ENCODE measurements around the gene KIR3DL1.

GRCh38 chr19:54795758-54796157 is 20.5 kb upstream of the KIR3DL1 start:
- TF ChIP-seq, protein P1, sequence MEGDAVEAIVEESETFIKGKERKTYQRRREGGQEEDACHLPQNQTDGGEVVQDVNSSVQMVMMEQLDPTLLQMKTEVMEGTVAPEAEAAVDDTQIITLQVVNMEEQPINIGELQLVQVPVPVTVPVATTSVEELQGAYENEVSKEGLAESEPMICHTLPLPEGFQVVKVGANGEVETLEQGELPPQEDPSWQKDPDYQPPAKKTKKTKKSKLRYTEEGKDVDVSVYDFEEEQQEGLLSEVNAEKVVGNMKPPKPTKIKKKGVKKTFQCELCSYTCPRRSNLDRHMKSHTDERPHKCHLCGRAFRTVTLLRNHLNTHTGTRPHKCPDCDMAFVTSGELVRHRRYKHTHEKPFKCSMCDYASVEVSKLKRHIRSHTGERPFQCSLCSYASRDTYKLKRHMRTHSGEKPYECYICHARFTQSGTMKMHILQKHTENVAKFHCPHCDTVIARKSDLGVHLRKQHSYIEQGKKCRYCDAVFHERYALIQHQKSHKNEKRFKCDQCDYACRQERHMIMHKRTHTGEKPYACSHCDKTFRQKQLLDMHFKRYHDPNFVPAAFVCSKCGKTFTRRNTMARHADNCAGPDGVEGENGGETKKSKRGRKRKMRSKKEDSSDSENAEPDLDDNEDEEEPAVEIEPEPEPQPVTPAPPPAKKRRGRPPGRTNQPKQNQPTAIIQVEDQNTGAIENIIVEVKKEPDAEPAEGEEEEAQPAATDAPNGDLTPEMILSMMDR (IDR thresholded peaks at IDR 0.05) = no peak
- no peak for TF ChIP-seq POLR2A (IDR thresholded peaks at IDR 0.05)
